ENCODE measurements around the gene ACOXL.

Gene ACOXL

DNA sequence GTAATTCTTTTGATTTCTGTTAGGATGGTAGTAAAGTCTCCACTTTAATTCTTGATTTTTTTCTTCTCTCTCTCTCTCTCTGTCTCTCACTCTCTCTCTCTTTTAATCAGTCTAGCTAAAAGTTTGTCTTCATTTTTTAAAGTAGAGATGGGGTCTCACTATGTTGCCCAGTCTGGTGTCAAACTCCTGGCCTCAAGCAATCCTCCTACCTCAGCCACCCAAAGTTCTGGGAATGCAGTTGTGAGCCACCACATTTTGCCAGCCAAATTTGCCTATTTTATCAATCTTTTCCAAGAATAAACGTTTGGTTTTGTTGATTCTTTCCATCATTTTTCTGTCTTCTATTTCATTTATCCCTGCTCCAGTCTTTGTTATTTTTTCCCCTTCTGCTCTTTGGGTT lies 23.9 kb upstream of the ACOXL start:
- Histone ChIP-seq H3K27ac (ENCODE audit: extremely low read depth, low read depth, low read length) (no peak overlapping the region), H3K4me3 (ENCODE audit: low read depth, low read length) (no peak overlapping the region), H3K9me3 (ENCODE audit: control insufficient read depth, insufficient read depth, low read depth, low read length) (no peaks in the 10 kb centered on the region), H3K36me3 (ENCODE audit: control insufficient read depth in 2 of 2, insufficient read depth in 1 of 2, low read length in 2 of 2) (no peaks in the 10 kb centered on the region), H3K4me1 (ENCODE audit: control insufficient read depth, insufficient read depth, low read length) (no peaks in the 10 kb centered on the region)
- ChIA-PET POLR2A (no interaction called here), CTCF (interaction anchor here (0.6 kb wide), 1 partner anchor 32 kb away, joined by 3 read pairs; no protein-coding TSS in a partner anchor)
- TF ChIP-seq RBAK (tag by site-specific recombination; IDR thresholded peaks at IDR 0.05) (no peak), ZNF121 (tag by site-specific recombination; IDR thresholded peaks at IDR 0.05) (peak; percentile 54; the same call in 1 of the 2 replicates)

DNA sequence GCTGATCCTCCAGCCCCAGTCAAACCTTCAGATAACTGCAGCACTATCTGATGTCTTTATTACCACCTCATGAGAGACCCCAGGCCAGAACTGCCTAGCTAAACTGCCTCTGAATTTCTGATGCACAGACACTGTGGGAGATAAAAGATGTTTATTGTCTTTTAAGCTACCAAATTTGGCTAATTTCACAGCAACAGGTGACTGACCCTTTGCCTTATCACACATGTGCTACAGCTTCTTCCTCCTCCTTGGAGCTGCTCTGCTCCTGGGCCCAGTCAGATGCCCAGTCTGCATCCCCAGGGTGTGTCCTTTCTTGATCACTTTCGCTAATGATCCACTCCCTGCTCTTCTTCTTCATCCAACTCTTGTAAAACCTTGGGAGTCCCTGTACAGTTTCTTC lies 19.6 kb upstream of the ACOXL start:
- CTCF ChIA-PET: interaction anchor here (1.4 kb wide), 1 partner anchor 11 kb away, joined by 3 read pairs; no protein-coding TSS in a partner anchor
- POLR2A ChIA-PET: interaction anchor here (1.8 kb wide), 1 partner anchor 35 kb away, joined by 5 read pairs; the partner anchor contains the start of gene BUB1

DNA sequence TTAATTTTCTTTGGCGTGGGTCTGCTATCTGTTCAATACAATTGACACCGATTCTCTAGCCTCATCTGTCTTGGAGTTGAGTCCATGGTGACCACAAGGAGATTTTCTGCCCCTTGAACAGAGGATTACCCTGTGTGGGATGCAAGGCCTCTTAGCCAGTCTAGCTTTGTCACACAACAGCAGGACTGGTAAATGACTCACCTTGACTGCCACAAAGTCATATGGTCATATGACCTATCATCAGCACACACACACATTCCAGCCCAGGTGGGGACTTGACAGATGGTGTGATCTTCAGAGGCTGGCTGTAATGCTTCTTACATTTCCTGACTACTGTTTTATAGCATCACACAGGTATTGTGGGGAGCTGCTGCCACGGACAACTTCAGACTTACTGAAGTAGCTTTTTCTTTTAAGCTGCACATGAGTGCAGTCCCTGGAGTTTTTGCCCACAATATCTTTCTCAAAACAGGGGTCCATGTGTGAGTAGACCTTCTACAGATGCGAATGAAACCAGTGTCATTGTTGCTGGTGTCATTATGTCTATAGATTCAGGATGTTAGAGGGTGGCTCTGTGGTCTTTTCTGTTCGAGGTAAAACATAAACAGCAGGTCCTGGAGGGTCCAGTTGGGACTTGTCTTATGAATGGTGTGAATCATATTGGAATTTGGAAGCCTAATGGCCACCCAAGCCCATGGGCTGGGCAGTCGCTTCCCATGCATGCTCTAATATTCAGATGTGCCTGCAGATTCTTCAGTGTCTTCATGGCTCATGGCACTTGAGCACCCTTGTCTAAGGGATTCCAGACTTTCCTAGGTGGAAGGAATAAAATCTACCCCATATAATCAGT lies 18.6 kb upstream of the ACOXL start:
- H3K36me3 ChIP-seq (ENCODE audit: control insufficient read depth in 2 of 2, insufficient read depth in 1 of 2, low read length in 2 of 2): no peaks in the 10 kb centered on the region
- no peaks in the 10 kb centered on the region for H3K4me1 ChIP-seq (ENCODE audit: control insufficient read depth, insufficient read depth, low read length)
- POLR2A ChIA-PET: no interaction called here
- no peak for TF ChIP-seq ZIC2 (tag by site-specific recombination; IDR thresholded peaks at IDR 0.05)
- TF ChIP-seq GLI2 (tag by site-specific recombination; IDR thresholded peaks at IDR 0.05; ENCODE audit: borderline replicate concordance, low read depth): no peak
- TF ChIP-seq ZBTB1 (tag by site-specific recombination; IDR thresholded peaks at IDR 0.05): no peak
- CTCF ChIA-PET: interaction anchor here (1.4 kb wide), 1 partner anchor 12 kb away, joined by 3 read pairs; no protein-coding TSS in a partner anchor
- H3K4me3 ChIP-seq (ENCODE audit: low read depth, low read length): no peak overlapping the region
- no peak overlapping the region for H3K27ac ChIP-seq (ENCODE audit: extremely low read depth, low read depth, low read length)
- H3K9me3 ChIP-seq (ENCODE audit: control insufficient read depth, insufficient read depth, low read depth, low read length): no peaks in the 10 kb centered on the region

More for the DNA sequence above, 19.6 kb upstream of the ACOXL start:
- Histone ChIP-seq H3K36me3 (ENCODE audit: control insufficient read depth in 2 of 2, insufficient read depth in 1 of 2, low read length in 2 of 2) (no peaks in the 10 kb centered on the region), H3K9me3 (ENCODE audit: control insufficient read depth, insufficient read depth, low read depth, low read length) (no peaks in the 10 kb centered on the region), H3K4me3 (ENCODE audit: low read depth, low read length) (no peak overlapping the region), H3K4me1 (ENCODE audit: control insufficient read depth, insufficient read depth, low read length) (no peaks in the 10 kb centered on the region), H3K27ac (ENCODE audit: extremely low read depth, low read depth, low read length) (no peak overlapping the region)
- TF ChIP-seq MYNN (tag by site-specific recombination; IDR thresholded peaks at IDR 0.05; ENCODE audit: borderline replicate concordance) (no peak), ZBTB21 (tag by site-specific recombination; IDR thresholded peaks at IDR 0.05) (no peak), SCRT2 (tag by site-specific recombination; IDR thresholded peaks at IDR 0.05) (peak; percentile 59; the same call in 1 of the 2 replicates), OSR2 (tag by site-specific recombination; IDR thresholded peaks at IDR 0.05) (no peak), ZNF223 (tag by site-specific recombination; IDR thresholded peaks at IDR 0.05) (no peak), ZNF169 (tag by site-specific recombination; IDR thresholded peaks at IDR 0.05) (no peak)
- TF ChIP-seq, protein P1, sequence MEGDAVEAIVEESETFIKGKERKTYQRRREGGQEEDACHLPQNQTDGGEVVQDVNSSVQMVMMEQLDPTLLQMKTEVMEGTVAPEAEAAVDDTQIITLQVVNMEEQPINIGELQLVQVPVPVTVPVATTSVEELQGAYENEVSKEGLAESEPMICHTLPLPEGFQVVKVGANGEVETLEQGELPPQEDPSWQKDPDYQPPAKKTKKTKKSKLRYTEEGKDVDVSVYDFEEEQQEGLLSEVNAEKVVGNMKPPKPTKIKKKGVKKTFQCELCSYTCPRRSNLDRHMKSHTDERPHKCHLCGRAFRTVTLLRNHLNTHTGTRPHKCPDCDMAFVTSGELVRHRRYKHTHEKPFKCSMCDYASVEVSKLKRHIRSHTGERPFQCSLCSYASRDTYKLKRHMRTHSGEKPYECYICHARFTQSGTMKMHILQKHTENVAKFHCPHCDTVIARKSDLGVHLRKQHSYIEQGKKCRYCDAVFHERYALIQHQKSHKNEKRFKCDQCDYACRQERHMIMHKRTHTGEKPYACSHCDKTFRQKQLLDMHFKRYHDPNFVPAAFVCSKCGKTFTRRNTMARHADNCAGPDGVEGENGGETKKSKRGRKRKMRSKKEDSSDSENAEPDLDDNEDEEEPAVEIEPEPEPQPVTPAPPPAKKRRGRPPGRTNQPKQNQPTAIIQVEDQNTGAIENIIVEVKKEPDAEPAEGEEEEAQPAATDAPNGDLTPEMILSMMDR (tag by site-specific recombination; IDR thresholded peaks at IDR 0.05): no peak

DNA sequence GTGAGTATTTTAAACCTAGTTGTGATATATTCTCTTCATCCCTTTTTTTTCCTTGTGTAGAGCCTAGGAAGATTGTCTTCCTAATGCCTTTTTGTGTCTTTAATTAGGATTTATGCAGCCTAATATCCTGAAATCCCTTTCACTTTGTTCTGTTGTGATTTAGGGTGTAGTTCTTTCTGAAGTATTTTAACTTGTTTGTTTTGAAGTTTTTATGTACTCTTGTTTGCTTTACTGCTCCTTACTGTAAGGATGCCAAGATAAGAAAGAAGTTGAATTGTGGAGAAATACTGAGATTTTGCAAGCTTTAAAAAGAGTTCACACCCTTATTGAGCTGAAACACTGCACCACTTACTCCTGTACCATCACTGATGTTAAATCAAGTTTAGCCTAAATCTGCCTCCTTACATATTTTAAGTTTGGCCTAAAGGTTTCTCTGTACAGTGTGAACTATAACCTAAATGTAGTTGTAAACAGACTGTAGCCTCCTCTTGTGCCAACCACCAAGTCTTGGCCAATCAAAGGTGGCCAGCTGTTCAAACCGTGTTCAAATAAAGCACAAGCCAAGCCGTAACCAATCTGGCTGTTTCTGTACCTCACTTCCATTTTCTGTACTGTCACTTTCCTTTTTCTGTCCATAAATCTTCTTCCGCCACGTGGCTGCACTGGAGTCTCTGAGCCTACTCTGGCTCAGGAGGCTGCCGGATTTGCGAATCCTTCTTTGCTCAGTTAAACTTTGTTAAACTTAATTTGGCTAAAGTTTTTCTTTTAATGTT lies 17.7 kb upstream of the ACOXL start:
- H3K27ac ChIP-seq (ENCODE audit: extremely low read depth, low read depth, low read length): no peak overlapping the region
- no peaks in the 10 kb centered on the region for H3K36me3 ChIP-seq (ENCODE audit: control insufficient read depth in 2 of 2, insufficient read depth in 1 of 2, low read length in 2 of 2)
- H3K4me3 ChIP-seq (ENCODE audit: low read depth, low read length): no peak overlapping the region
- H3K9me3 ChIP-seq (ENCODE audit: control insufficient read depth, insufficient read depth, low read depth, low read length): no peaks in the 10 kb centered on the region
- ChIA-PET POLR2A (no interaction called here), CTCF (no interaction called here)
- no peaks in the 10 kb centered on the region for H3K4me1 ChIP-seq (ENCODE audit: control insufficient read depth, insufficient read depth, low read length)
- TF ChIP-seq RBAK (tag by site-specific recombination; IDR thresholded peaks at IDR 0.05) (no peak), ZNF175 (tag by site-specific recombination; IDR thresholded peaks at IDR 0.05) (no peak), ZIC2 (tag by site-specific recombination; IDR thresholded peaks at IDR 0.05) (no peak), ZNF658 (tag by site-specific recombination; IDR thresholded peaks at IDR 0.05) (no peak), ZNF501 (tag by site-specific recombination; IDR thresholded peaks at IDR 0.05) (no peak), SCRT1 (tag by site-specific recombination; IDR thresholded peaks at IDR 0.05; ENCODE audit: borderline replicate concordance) (no peak)
- TF ChIP-seq, protein P2, sequence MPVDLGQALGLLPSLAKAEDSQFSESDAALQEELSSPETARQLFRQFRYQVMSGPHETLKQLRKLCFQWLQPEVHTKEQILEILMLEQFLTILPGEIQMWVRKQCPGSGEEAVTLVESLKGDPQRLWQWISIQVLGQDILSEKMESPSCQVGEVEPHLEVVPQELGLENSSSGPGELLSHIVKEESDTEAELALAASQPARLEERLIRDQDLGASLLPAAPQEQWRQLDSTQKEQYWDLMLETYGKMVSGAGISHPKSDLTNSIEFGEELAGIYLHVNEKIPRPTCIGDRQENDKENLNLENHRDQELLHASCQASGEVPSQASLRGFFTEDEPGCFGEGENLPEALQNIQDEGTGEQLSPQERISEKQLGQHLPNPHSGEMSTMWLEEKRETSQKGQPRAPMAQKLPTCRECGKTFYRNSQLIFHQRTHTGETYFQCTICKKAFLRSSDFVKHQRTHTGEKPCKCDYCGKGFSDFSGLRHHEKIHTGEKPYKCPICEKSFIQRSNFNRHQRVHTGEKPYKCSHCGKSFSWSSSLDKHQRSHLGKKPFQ (tag by site-specific recombination; IDR thresholded peaks at IDR 0.05): no peak
- TF ChIP-seq, protein P3, sequence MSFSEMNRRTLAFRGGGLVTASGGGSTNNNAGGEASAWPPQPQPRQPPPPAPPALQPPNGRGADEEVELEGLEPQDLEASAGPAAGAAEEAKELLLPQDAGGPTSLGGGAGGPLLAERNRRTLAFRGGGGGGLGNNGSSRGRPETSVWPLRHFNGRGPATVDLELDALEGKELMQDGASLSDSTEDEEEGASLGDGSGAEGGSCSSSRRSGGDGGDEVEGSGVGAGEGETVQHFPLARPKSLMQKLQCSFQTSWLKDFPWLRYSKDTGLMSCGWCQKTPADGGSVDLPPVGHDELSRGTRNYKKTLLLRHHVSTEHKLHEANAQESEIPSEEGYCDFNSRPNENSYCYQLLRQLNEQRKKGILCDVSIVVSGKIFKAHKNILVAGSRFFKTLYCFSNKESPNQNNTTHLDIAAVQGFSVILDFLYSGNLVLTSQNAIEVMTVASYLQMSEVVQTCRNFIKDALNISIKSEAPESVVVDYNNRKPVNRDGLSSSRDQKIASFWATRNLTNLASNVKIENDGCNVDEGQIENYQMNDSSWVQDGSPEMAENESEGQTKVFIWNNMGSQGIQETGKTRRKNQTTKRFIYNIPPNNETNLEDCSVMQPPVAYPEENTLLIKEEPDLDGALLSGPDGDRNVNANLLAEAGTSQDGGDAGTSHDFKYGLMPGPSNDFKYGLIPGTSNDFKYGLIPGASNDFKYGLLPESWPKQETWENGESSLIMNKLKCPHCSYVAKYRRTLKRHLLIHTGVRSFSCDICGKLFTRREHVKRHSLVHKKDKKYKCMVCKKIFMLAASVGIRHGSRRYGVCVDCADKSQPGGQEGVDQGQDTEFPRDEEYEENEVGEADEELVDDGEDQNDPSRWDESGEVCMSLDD (tag by site-specific recombination; IDR thresholded peaks at IDR 0.05): no peak

All from HEK293 (cell line).